Measurements from ENCODE around the gene PRKD1.

PRKD1 gene

DNA sequence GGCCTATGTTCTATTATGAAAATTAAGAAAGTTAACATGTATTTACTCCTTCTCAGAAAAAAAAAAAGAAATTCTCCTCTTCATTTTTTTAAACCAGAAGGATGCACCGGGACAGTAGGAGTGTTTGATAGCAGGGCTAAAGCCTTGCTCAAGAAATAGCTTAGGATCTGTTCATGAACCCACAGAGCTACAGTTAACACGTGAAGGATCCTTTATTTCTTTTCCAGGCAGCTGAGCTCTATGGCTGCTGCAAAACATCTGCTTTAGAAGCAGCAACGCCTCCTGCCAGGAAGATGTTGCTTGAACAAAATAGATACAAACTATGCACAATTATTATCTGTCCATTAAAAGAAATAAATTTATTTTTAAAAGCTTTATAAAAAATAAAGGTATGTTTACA is 254.8 kb downstream of the PRKD1 start:
- DNase-seq (ENCODE audit: low read depth), result no peak

DNA sequence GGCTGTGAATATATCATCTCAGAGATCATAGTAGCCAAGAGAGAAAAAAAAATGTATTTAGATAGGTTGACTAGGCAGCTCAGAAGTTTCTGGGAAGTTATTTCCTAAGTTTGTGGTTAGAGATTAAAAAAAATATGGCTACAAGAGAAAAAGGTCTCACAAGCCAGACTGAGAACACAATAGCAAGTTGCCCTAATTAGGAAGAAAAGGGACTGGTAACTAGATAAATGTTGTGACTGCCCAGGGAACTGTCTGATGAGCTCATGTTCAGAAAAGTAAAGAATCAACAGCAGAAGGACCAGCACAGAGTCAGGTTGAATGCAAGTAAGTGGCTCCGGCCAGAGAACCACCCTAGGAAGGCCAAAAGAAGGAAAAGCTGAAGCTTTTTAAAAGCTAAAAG is 256.6 kb downstream of the PRKD1 start:
- DNase-seq (ENCODE audit: low read depth), result no peak

DNA sequence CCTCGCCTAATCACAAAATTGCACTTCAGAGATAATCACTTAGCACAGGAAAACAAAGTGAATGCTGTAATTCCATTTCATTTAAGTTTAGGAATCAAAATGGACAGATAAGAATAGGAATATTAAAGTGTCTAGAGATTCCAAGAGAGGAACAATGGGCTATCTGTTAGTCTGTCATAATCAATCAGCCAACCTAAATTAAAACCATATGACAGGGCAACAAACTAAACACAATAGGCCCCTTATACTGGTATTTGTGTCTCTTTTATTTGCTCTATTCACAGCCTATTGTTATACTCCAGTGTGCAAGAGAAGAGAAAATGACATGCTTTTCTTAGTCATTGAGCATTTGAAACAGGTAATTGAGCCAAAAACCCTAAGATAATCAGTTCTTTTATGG is 259.4 kb downstream of the PRKD1 start:
- no peak for DNase-seq (ENCODE audit: low read depth)

DNA sequence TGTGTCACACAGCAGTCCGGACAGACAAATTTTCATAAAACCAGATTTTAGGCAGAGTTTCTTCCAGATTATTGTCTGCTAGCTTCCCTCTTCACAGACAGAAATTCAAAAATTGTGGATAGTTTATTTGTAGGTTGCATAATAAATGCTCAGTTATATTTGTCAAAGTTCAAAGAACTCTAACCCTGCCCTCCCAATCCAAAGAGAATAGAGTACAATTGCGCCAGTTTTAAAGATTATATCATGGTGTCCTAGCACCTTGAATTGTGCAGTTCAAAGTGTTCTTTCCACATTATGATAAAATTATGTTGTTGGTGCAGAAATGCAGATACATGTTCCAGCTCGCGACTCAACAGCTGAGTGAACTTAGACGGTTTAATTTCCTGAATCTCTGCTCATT is 263.1 kb downstream of the PRKD1 start:
- DNase-seq (ENCODE audit: low read depth), result no peak

DNA sequence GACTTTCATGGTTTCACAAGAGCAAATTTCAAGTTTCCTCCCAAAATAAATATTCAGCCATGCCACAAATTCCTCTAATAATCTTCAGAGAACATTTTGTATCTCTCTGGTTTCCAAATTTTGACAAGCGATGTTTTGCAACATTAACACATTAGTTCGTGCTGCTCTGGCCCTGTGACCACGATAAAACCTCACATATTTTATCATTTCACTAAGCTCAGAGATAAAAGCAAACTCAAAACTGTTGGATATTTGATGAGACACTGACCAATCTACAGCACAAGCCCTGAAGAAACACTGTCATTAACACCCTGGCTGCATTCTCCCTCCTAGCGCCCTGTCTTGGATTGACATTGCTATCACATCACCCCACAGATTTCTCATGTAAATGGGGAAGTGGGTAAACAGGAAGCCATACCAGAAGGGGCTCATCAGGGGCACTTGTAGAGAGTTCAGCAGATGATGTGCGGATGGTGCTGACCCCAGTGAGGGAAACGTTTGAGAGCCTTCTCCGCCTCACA is 264.3 kb downstream of the PRKD1 start:
- no peak for DNase-seq (ENCODE audit: low read depth)

DNA sequence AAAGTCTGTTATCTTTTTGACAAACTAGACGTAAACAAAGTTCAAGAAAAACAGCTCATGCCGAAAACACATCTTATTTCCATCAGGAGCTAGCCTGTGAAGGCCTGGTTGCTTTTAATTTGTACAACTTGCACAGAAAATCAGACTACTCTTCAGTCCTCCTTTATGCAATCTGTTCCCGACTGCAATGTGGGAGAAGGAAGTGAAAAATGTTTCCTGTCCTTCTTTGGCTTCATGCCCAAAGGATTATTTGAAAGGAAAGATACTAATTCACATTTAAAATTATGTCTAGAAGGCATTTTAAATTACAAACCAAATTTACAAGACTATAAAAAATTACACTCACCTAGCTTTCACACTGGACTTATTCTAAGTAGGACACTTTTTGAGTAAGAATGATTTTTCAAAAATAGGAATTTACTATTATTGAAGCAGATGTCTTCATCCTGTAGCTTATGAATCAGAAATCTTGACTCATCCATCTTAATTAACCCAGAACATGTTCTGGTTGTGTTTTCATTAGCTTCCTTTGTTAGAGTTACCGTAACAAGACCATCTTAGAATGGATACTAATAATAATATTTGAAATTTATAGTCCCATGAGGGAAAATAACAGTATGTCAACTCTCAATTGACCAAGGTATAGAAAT is 272.6 kb downstream of the PRKD1 start:
- no peak for DNase-seq (ENCODE audit: low read depth)

DNA sequence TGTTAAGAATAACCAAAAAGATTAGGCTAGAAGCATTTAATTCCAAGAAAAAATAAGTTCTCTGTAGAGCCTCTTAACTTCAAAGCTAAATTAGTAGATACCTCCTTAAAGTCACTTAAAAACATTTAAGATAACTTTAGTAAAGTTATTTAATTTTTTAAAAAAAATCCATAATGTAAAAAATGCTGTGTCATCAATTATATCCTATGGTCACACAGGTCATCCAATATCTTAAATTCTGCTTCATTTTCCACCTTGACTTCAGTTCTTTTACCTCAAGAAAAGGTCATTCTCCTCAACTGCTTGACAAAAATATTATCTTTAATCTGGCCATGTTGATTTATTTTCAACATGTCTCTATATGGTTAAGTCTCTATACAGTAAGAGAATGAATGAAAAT is 274.3 kb downstream of the PRKD1 start:
- DNase-seq (ENCODE audit: low read depth), result no peak

DNA sequence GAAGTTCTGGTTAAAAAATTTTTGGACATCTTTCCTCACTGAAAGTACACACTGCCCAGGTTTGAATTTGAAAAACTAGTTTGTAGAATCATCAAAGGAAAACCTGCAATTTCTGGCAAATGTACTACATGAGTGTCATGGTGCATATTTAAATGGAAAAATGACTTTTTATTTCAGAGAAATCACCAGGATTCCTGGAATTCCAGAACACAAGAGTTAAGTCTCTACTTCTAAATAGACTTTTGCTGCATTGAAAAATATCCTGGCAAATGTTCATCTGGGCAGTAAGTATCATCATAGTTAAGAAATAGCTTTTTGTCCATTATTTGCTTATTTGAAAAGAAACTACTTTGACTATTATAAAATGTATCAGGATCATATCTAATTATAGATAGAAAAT is 275.1 kb downstream of the PRKD1 start:
- no peak for DNase-seq (ENCODE audit: low read depth)

DNA sequence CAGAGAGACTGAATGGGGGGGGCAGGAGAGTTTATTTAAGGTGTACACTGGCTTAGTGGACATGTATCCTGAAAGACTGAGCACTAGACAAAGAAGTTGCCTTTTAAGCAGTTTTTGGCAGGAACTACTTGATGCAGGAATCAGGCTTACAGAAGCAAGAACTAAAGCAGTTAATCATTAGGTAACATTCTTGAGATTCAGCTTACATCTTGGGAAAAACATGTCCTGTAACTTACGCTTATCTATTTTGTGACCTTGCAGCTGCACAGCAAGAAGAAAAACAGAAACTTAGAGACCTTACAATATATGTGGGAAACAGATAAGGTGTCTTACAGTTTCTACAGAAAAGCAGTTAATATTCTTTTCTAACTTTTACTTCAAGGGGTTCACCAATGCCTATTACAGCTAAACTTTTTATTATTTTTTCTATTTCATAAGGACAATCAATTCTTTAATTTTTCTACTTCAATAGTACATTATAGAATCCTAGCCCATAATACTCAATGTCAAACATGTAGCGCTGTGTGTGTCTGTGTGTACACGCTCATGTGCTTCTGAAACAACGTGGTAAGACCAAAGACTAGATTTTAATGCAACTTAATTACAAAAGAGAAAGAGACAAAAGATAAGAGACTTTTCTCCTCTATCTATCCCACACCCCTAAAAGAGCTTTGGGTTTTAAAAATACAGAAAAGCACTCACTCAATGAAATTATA is 276.9 kb downstream of the PRKD1 start:
- no peak for DNase-seq (ENCODE audit: low read depth)

DNA sequence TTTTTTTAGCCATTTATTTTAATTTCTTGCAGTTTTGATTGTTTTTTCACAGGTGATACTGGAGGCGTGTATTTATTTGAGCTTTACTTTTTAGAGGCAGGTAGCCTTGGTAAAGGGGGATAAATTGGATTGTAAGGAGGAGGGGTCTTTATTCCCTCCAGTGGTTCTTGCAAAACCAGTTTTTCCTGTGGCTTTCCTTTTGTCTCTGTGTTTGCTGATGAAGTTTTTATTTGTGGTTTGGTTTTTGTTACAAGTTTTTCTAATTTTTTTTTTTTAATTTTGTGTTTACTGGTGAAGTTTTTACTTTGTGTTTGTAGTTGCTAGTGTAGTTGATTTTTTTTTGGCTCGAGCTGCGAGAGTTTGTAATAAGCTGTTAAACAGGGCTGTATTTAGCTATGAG is 278.5 kb downstream of the PRKD1 start:
- DNase-seq (ENCODE audit: low read depth), result no peak

DNA sequence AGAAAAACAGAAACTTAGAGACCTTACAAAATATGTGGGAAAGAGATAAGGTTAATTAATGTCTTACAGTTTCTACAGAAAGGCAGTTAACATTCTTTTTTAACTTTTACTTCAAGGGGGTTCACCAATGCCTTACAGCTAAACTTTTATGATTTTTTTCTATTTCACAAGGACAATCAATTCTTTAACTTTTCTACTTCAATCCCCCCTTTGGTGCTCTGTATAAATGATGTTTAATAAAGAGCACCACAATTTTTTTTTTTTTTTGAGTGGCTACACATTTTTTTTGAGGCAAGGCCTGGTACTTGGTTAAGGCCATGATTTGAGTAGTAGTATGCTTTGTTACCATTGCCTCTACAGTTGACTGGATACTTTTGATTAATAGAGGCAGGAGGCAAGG is 279.6 kb downstream of the PRKD1 start:
- no peak for DNase-seq (ENCODE audit: low read depth)

DNA sequence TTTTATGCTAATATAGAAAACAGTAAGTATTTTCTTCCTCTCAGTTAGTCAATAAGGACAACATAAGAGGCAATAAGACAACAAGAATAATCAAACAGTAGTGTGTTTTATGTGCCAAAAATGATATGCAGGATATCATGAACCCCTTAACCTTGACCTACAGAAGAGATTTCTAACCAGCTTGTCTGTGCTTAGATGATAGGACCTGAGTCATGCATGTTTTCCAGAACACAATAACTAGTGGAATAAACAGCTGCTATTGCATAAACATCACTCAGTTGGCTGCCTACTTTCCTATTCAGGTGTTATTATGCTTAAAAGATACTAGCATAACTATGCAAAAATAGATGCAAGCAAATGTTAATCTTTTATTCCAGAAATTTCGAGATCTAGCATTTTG is 282.5 kb downstream of the PRKD1 start:
- DNase-seq (ENCODE audit: low read depth), result no peak

DNA sequence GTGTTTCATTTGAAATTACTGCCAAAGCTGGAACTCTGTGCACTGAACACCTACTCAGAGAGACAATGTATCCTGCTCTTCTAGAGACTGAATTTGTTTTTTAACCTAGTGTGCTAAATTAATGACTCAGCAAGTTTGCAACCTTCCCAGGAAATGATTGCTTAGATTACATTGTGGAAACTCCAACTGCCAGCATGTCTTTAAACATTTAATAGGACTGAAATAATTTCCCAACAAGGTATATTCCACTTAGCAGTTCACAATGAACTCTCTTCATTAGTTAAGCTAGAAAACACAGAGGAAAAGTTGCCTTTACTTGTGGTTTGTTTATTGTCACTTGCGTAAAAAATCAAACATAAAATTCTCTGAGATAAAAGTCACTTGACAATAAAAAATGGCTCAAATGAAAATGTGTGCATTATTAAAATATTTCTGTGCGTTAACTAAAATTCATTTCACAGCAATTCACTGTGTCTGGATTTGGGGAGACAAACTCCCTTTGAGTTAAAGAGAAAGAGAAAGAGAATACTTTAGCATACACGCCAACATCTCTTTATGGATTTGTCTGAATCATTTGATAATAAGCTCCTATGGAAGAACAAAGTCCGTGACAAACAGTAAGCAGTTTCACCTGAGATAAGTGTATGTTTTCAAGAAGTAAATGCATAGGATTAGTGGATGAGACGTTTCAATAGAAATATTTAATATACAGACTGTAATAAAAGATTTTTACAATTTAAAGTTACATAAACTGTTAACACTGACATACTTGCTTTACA is 284.0 kb downstream of the PRKD1 start:
- DNase-seq (ENCODE audit: low read depth), result no peak

DNA sequence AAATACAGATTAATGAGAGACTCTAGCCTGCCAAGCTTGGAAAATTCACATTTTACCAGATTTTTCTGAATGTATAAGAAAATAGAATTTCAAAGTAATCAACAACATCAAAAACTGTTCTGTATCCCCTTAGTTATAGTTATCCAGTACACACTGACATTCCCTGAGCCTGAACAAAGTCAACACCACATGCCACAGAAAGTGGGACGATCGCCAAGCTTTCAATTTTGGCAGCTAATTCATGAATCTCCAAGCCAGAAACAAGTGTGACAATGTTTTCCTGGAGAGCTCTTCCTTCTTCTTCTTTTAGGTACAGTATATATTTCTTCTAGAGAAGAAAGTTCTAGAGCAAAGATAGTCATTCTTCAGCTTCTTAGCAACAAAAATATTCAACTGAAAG is 290.2 kb downstream of the PRKD1 start:
- DNase-seq (ENCODE audit: low read depth), result no peak

DNA sequence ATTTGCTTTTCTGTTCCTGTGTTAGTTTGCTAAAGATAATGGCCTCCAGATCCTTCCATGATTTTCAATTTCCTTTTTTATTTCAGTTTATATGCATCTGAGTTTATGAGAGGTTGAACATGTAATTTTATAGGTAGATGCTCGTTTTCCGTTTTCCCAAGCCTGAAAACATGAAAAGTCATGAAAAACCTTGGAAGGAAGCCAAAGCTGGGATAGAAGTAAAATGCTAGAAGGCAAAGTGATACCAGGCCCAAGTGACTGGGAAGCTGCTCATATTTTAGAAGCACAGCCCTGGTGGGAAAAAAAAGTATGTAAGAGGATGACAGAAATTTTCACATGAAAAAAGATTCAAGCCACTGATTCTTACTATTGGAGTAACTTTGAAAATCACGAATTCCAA is 290.8 kb downstream of the PRKD1 start:
- no peak for DNase-seq (ENCODE audit: low read depth)

DNA sequence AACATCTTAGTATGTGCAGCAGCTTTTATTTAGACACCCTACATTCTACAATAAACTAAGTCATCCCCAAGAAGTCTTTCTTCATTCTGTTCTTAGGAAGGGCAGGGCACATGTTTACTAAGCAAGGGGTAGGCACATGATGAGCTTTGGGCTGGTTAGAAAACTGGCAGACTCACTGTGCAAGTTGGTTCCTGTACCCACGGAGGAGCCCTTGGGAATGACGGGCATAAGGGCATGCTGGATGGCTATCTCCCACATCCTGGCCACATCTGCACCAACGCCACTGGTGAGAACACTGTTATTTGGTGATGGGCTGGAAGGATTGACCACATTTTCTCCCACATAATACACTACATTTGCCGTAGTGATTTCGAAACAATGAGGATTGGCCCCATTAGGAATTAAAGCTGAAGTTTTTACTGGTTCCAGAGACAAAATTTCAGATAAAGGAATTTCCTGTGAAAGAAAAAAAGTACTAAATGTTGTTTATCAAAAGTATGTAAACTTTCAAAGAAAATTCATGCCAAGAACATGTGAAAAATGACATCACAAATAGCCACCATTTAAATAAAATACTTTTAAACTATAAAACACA is 297.0 kb downstream of the PRKD1 start:
- no peak for DNase-seq (ENCODE audit: low read depth)

DNA sequence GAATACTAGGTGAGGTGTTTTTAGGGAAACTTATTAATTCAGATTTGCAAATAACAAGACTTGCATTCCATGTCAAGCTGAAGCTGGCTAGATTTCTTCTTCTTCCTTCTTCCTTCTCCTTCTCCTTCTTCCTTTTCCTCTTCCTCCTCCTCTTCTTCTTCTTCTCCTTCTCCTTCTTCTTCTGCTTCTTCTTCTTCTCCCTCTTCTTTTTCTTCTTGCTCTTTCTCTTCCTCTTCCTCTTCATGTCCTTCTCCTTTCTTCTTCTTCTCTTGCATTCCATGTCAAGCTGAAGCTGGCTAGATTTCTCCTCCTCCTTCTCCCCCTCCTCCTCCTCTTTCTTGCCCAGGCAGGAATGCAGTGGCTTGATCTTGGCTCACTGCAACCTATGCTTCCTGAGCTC is 297.8 kb downstream of the PRKD1 start:
- DNase-seq (ENCODE audit: low read depth), result no peak

DNA sequence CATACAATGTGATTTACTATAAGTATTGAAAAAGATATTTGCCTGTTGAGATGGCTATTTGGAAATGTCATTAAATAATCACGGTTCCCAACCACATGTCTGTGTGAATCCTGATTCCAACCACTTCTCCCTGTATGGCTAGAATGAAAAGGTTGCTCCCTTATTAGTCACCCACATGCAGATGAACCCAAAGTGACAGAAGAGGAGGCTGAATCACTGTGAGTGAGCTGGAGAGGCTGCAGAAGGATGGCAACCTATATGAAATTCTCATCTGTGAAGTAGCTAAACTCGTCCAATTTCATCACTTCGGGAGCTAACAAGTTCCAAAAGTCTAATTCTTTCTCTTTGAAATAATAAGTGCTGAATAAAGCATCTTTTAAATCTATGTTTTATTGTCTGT is 300.5 kb downstream of the PRKD1 start:
- no peak for DNase-seq (ENCODE audit: low read depth)

DNA sequence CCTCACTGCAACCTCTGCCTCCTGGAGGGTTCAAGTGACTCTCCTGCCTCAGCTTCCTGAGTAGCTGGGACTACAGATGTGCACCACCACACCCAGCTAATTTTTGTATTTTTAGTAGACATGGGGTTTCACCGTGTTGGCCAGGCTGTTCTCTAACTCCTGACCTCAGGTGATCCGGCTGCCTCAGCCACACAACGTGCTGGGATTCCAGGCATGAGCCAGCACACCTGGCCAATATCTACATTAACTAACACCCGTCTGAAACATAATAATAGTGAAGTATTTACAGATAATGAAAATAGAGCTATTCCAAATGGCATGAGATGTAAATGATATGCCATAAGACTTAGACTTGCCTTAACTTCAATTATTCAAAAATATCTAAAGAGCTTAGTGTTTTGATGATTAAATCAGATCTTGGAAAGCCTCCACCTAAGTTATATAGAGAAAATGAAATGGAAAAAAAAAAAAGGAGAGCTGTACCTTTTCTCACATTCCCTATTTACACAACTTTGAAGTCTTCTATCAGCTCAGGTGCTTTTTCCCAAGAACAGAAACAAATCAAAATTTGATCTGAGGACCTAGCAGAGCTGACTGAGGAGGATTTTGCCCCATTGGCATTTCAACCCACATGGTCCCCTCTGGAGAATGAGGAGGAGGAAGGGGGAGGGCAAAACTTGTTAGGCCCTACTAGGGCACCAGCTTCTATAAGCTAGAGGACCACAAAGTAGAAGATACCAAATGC is 309.2 kb downstream of the PRKD1 start:
- no peak for DNase-seq (ENCODE audit: low read depth)

DNA sequence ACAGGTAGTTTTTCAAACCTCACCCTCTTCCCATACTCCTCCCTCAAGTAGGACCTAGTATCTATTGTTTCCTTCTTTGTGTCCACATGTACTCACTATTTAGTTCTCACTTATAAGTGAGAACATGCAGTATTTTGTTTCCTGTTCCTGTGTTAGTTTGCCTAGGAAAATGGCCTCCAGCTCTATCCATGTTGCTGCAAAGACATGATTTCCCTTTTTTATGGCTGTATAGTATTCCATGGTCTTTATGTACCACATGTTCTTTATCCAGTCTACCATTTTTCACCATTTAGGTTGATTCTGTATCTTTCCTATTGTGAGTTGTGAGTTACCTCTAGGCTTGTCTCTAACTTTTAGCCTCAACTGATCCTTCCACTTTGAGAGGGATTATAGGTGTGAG is 310.7 kb downstream of the PRKD1 start:
- no peak for DNase-seq (ENCODE audit: low read depth)

DNA sequence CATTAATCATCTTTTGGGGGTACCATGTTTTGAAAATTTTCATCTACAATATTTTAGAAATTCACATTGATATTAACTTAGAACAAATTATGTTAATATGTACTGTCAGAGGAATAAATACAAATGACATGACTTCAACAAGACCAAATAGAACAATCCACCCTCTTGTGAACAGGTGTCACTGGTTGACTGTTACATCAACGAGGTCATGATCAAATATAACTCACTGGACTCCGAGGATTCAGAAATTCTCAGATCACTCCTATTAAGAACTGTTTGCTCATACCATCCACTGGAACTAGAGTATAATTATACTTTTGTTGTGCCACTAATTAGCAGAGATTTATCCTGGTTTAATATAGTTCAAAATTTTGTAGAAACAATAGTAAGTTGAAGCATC is 318.8 kb downstream of the PRKD1 start:
- DNase-seq (ENCODE audit: low read depth), result no peak

DNA sequence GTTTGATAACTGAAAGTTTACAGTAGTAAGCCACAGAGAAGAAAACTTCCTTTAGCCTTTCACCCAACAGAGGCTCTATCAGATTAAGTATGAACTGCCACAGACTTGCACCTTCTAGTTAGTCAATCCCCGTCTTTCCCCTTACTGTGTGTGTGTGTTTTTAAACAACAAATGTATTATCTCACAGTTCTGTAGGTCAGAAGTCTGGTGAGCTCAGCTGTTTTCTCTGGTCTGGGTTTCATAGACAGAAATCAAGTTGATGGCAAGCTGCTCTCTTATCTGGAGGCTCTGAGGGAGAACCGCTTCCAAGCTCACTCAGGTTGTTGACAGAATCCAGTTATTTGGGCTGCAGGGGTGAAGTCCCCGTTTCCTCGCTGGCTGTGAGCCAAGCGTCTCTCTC is 320.5 kb downstream of the PRKD1 start:
- DNase-seq (ENCODE audit: low read depth), result no peak

Measured in activated T-cell treated with anti-CD3 and anti-CD28 coated beads for 24 hours (primary cell).